CD8-positive, alpha-beta memory T cell (primary cell): ENCODE data around the gene ZRSR2. TPM values are rescaled to one million over a fixed set of nuclear protein-coding genes. Genes with fewer than 3 reads are reported as not detected.
A peak's percentile ranks its signal among the peaks of the same experiment; 100 is the strongest.

Experiments
- CTCF ChIA-PET: fragments of 350-600 bp; sonication (Branson Sonifier 250); formaldehyde crosslinking; loops from one replicate; lab custom pipeline; 2021; ENCODE audit warnings: antibody characterized with exemption; lab: Charles Lee
- POLR2A ChIA-PET: fragments of 350-600 bp; sonication (Branson Sonifier 250); formaldehyde crosslinking; loops from one replicate; lab custom pipeline; 2021; ENCODE audit warnings: antibody characterized with exemption; lab: Charles Lee
- DNase-seq, 5 donors: peaks; one replicate each; pipeline versions ENCODE4 v3.0.0 to v3.0.0-alpha.2; 2020 to 2022; ENCODE audit warnings: mixed read lengths in 1 of 5
- H3K27ac ChIP-seq: one replicate; pipeline ENCODE4 v1.7.0; 2013; ENCODE audit warnings: low read depth, mild to moderate bottlenecking, low read length, moderate library complexity
- H3K27me3 ChIP-seq: 2 replicates; pipeline ENCODE4 v1.7.0; 2013; ENCODE audit warnings: low read length, mild to moderate bottlenecking; ENCODE audit not compliant: insufficient read depth, poor library complexity, severe bottlenecking
- H3K36me3 ChIP-seq: 2 replicates; pipeline ENCODE4 v1.7.0; 2013; ENCODE audit warnings: mild to moderate bottlenecking, low read length, moderate library complexity; ENCODE audit not compliant: insufficient read depth
- H3K4me1 ChIP-seq: 2 replicates; pipeline ENCODE4 v1.7.0; 2013; ENCODE audit warnings: mild to moderate bottlenecking, low read length, moderate library complexity; ENCODE audit not compliant: insufficient read depth
- H3K4me3 ChIP-seq: 2 replicates; pipeline ENCODE4 v1.7.0; 2013; ENCODE audit warnings: mild to moderate bottlenecking, low read length
- H3K9me3 ChIP-seq: 2 replicates; pipeline ENCODE4 v1.7.0; 2013; ENCODE audit warnings: mild to moderate bottlenecking, low read length
- H3K27ac Mint-ChIP-seq, 8 donors: one replicate each; pipeline ENCODE4 v1.8.0; 2020 to 2021; ENCODE audit warnings: mixed read lengths in 8 of 8, mild to moderate bottlenecking in 6 of 8, inconsistent platforms in 3 of 8, moderate library complexity in 3 of 8
- H3K27me3 Mint-ChIP-seq, 2 donors: one replicate each; pipeline ENCODE4 v1.8.0; 2020 to 2021; ENCODE audit warnings: mixed read lengths in 2 of 2, mild to moderate bottlenecking in 1 of 2, moderate library complexity in 1 of 2
- H3K36me3 Mint-ChIP-seq, 3 donors: one replicate each; pipeline ENCODE4 v1.8.0; 2020 to 2021; ENCODE audit warnings: mixed read lengths in 3 of 3, inconsistent platforms in 1 of 3, mild to moderate bottlenecking in 1 of 3
- H3K4me1 Mint-ChIP-seq, 3 donors: one replicate each; pipeline ENCODE4 v1.8.0; 2020 to 2021; ENCODE audit warnings: mixed read lengths in 3 of 3, inconsistent platforms in 1 of 3, mild to moderate bottlenecking in 1 of 3
- H3K4me3 Mint-ChIP-seq, 7 donors: one replicate each; pipeline ENCODE4 v1.8.0; 2020 to 2021; ENCODE audit warnings: mixed read lengths in 7 of 7, mild to moderate bottlenecking in 6 of 7, moderate library complexity in 4 of 7, inconsistent platforms in 2 of 7
- H3K9me3 Mint-ChIP-seq, 5 donors: one replicate each; pipeline ENCODE4 v1.8.0; 2020 to 2022; ENCODE audit warnings: mixed read lengths in 5 of 5, mild to moderate bottlenecking in 3 of 5, moderate library complexity in 2 of 5, inconsistent platforms in 1 of 5
- polyA plus RNA-seq: library from polyadenylated mRNA; unstranded; fragments of 300-500 nt; fragmentation: Illumina TruSeq; gene quantifications from one replicate; pipeline ENCODE4 v1.2.3, GENCODE V29; 2021
- total RNA-seq, 2 experiments: library from RNA; stranded (reverse); gene quantifications; one replicate each; pipeline ENCODE4 v1.2.3, GENCODE V29; 2021

Gene ZRSR2
- total and polyA plus RNA-seq, 3 experiments from 2014 or later: 12.0 to 36.8 (median 12.4) TPM

DNA sequence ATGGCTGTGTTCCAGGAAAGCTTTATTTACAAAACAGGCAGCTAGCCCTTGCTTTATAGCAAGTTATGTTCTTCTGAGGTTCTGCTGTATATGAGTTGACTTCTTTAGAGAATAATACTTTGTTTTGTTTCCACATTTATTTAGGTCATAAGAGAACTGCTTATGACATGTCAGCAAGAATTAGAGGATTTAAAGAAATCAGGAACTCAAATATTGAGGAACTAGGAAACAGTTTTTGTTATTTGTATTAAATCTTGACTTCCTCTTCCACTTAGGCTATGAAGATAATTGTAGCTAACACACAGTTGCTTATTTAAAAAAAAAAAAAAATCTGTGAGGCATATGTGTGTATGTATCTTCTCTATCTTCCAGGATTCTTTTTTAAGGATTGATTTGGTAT, 14.3 kb downstream of the ZRSR2 start:
- no peak for DNase-seq
- Mint-ChIP-seq H3K4me3 (no peak overlapping the region), H3K27me3 (no peaks in the 10 kb centered on the region), H3K27ac (no peak overlapping the region), H3K36me3 (peaks cover 10 to 58% (median 25%) of the 10 kb centered on the region in 3 donors), H3K4me1 (peaks cover 0 to 14% (median 7%) of the 10 kb centered on the region in 3 donors), H3K9me3 (no peaks in the 10 kb centered on the region)
- H3K36me3 ChIP-seq: peaks cover 16% of the 10 kb centered on the region
- no peak overlapping the region for H3K27ac ChIP-seq
- POLR2A ChIA-PET: no interaction called here
- CTCF ChIA-PET: no interaction called here
- no peaks in the 10 kb centered on the region for H3K4me1 ChIP-seq
- H3K9me3 ChIP-seq: no peaks in the 10 kb centered on the region
- no peaks in the 10 kb centered on the region for H3K27me3 ChIP-seq
- no peak overlapping the region for H3K4me3 ChIP-seq

DNA sequence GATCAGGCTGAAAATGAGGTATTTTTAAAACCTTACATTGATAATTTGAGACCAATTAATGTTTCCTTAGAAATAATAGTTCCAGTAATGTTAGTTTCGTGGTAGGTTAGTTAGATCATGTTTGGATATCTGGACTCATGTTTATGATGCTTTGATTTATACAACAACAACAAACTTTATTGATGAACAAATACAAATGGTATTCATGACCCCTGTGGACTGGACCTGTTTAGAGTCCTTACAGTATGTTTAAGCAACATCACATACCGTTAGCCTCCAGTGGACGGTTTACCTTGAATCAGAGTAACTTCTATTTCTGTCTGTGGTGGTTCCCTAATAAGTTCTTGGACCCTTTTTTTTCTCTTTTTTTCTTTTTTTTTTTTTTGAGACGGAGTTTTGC, 18.0 kb downstream of the ZRSR2 start:
- Mint-ChIP-seq H3K27ac (peak overlapping the region in 1 of 8 donors; percentile 21), H3K9me3 (no peaks in the 10 kb centered on the region), H3K4me3 (no peak overlapping the region), H3K4me1 (peaks cover 4 to 11% (median 6%) of the 10 kb centered on the region in 3 donors), H3K36me3 (peaks cover 16 to 70% (median 34%) of the 10 kb centered on the region in 3 donors), H3K27me3 (no peaks in the 10 kb centered on the region)
- H3K4me1 ChIP-seq: no peaks in the 10 kb centered on the region
- no peaks in the 10 kb centered on the region for H3K27me3 ChIP-seq
- H3K27ac ChIP-seq: no peak overlapping the region
- DNase-seq: no peak
- ChIA-PET CTCF (no interaction called here), POLR2A (no interaction called here)
- no peaks in the 10 kb centered on the region for H3K9me3 ChIP-seq
- H3K4me3 ChIP-seq: no peak overlapping the region
- H3K36me3 ChIP-seq: peaks cover 16% of the 10 kb centered on the region

DNA sequence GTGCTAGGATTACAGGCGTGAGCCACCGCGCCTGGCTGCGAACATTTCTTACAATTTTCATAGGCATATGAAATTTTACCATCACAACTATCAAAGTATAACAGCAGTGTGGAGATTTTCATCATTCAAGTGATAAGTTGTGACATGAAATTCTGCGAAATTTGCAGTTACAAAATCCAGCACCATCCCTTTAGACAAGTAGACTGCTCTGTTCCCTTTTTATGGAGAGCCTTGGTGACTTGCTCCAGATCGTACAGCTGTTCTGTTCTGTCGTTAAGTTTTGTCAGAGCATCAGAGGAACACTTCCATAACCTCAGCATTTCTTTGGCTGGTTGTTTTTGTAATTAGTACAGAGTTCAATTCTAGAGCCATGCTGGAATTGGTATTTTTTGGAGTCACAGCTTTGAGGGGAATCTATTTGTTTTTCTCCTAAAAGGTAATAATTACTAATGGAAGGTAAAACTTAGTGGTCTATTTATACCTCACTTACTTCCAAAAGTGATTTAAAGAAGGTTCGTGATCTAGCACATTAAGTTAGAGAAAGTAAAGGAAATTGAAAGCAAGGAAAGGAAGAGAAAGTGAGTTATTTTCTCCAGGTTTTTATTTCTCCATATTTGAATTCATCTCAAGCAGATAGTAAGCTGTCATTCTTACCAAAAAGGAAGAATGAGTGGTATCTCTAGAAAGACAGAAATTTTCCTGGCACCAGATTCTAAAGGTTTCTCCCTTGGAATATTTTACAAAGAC, 22.1 kb downstream of the ZRSR2 start:
- peaks cover 30 to 38% (median 37%) of the 10 kb centered on the region in 3 donors for H3K4me1 Mint-ChIP-seq
- H3K9me3 Mint-ChIP-seq: no peaks in the 10 kb centered on the region
- H3K27ac ChIP-seq: no peak overlapping the region
- H3K4me3 ChIP-seq: no peak overlapping the region
- H3K36me3 ChIP-seq: peaks cover 4% of the 10 kb centered on the region
- H3K4me1 ChIP-seq: peaks cover 18% of the 10 kb centered on the region
- no peaks in the 10 kb centered on the region for H3K9me3 ChIP-seq
- H3K4me3 Mint-ChIP-seq: no peak overlapping the region
- CTCF ChIA-PET: no interaction called here
- POLR2A ChIA-PET: no interaction called here
- no peaks in the 10 kb centered on the region for H3K27me3 ChIP-seq
- H3K36me3 Mint-ChIP-seq: peaks cover 23 to 67% (median 25%) of the 10 kb centered on the region in 3 donors
- no peak for DNase-seq
- no peaks in the 10 kb centered on the region for H3K27me3 Mint-ChIP-seq
- peak overlapping the region in 1 of 8 donors; percentile 36 for H3K27ac Mint-ChIP-seq

DNA sequence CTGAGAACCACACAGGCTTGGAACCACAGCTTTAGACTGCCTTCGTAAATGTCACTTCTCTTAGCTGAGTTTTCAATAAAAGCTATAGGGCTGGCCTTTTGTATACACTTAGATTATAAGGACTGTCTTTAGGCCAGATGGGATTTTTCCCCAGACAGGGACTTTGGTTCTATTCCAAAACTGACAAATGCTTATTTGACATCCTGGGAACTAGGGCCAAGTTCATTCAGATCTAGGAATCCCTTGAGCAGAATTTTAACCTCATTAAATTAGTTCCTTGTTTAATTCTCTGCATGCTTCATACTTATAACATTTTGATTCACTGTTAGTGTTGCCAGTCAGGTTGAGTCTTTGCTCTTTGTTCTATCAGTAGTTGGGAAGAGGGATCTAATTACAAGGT, 23.1 kb downstream of the ZRSR2 start:
- H3K4me1 ChIP-seq: peaks cover 20% of the 10 kb centered on the region
- Mint-ChIP-seq H3K36me3 (peaks cover 27 to 68% (median 27%) of the 10 kb centered on the region in 3 donors), H3K4me1 (peaks cover 33 to 41% (median 37%) of the 10 kb centered on the region in 3 donors), H3K27me3 (no peaks in the 10 kb centered on the region), H3K9me3 (no peaks in the 10 kb centered on the region), H3K27ac (peak overlapping the region in 1 of 8 donors; percentile 2), H3K4me3 (no peak overlapping the region)
- no peaks in the 10 kb centered on the region for H3K36me3 ChIP-seq
- CTCF ChIA-PET: no interaction called here
- H3K27me3 ChIP-seq: no peaks in the 10 kb centered on the region
- POLR2A ChIA-PET: no interaction called here
- DNase-seq: no peak
- H3K4me3 ChIP-seq: no peak overlapping the region
- H3K27ac ChIP-seq: no peak overlapping the region
- H3K9me3 ChIP-seq: no peaks in the 10 kb centered on the region

DNA sequence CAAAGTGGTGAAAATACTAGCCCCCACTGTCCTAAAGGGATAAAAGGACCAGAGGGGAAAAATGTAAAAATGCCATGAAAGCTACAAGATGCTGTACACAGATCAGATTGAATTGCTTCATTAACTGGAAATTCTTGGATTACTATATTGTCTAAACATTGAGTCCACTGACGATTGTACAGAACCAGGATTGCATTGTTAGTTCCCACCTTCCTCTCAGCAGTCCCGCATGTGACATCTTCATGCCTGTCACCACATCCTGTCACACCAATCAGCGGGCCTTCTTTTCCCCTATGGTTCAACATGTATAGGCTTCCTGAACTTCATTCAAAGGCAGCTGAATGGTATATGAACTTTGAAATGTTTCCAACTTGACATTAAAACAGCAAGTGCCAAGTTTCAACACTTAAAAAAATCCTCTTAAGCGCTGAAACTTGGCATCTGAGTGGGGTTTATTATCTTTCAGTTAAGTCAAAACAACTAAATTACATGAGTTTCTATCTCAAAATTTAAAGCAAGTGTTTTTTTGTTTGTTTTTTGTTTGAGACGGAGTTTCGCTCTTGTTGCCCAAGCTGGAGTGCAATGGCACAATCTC, 24.6 kb downstream of the ZRSR2 start:
- no peak for DNase-seq
- ChIA-PET POLR2A (no interaction called here), CTCF (interaction anchor here (1.0 kb wide), 1 partner anchor 21 kb away, joined by 3 read pairs; no protein-coding TSS in a partner anchor)
- Mint-ChIP-seq H3K27me3 (no peaks in the 10 kb centered on the region), H3K27ac (peak overlapping the region in 5 of 8 donors; percentile 28 to 79 (median 45)), H3K36me3 (peaks cover 20 to 62% (median 22%) of the 10 kb centered on the region in 3 donors), H3K9me3 (no peaks in the 10 kb centered on the region), H3K4me1 (peaks cover 33 to 41% (median 37%) of the 10 kb centered on the region in 3 donors), H3K4me3 (no peak overlapping the region)
- Histone ChIP-seq H3K4me1 (peaks cover 20% of the 10 kb centered on the region), H3K27me3 (no peaks in the 10 kb centered on the region), H3K9me3 (no peaks in the 10 kb centered on the region), H3K4me3 (no peak overlapping the region), H3K27ac (no peak overlapping the region), H3K36me3 (peaks cover 3% of the 10 kb centered on the region)

DNA sequence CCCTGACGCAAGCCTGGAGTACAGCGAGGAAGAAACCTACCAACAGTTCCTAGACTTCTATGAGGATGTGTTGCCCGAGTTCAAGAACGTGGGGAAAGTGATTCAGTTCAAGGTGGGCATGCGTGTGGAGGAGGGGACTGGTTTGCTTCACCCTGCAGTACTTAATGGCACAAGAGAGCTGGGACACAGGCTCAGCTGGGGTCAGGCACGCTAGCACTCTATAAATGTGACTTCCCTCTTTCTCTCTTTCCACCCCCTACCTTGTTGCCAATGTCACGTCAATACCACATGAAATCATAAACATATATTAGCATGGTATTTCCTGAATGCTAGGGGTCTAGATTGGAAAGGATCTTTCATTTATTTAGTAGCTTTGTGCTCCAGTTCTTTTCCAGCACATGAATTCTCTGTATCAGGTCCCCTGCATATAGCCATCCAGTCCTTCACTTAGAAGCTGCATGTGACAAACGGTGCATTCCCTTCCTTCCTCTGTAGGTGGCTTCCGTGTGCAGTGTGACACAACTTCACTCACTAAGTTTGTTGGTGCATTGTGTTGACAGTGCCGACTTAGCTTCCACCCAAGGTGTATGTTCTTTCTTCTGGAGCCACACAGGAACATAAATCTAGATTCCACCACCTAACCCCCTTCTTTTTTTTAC, 25.6 kb downstream of the ZRSR2 start:
- CTCF ChIA-PET: interaction anchor here (1.0 to 1.1 kb wide), 2 partner anchors 20 to 25 kb away, joined by 3 to 7 read pairs; partner anchors contain the start of gene ZRSR2
- DNase-seq: no peak
- peaks cover 21 to 64% (median 24%) of the 10 kb centered on the region in 3 donors for H3K36me3 Mint-ChIP-seq

DNA sequence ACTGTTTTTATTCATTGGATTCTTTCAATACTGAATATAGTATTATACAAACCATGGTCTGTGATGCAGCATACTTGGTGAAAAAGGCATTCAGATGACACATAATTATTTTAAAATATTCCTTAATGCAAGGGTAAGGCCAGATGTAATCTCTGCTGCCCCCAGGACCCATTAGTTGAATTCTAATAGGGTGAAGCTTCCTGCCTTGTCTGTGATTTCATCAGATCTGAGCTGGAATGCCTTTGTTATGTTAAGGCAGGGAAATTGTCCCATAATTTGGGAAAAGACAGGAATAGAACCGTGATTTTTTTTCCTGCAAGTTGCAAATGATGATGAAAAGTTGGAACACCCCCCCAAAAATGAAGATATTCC, 26.1 kb downstream of the ZRSR2 start:
- peaks cover 13% of the 10 kb centered on the region for H3K36me3 ChIP-seq
- ChIA-PET CTCF (interaction anchor here (1.1 kb wide), 1 partner anchor 25 kb away, joined by 7 read pairs; the partner anchor contains the start of gene ZRSR2), POLR2A (interaction anchor here (1.1 kb wide), 1 partner anchor 78 kb away, joined by 4 read pairs; the partner anchor contains the start of gene CA5B)
- H3K4me1 Mint-ChIP-seq: peaks cover 33 to 41% (median 37%) of the 10 kb centered on the region in 3 donors
- H3K4me1 ChIP-seq: peaks cover 20% of the 10 kb centered on the region
- peaks cover 21 to 66% (median 29%) of the 10 kb centered on the region in 3 donors for H3K36me3 Mint-ChIP-seq
- no peaks in the 10 kb centered on the region for H3K27me3 Mint-ChIP-seq
- H3K4me3 ChIP-seq: no peak overlapping the region
- no peak overlapping the region for H3K27ac ChIP-seq
- no peaks in the 10 kb centered on the region for H3K27me3 ChIP-seq
- H3K27ac Mint-ChIP-seq: peak overlapping the region in 5 of 8 donors; percentile 67 to 88 (median 76)
- DNase-seq: no peak
- no peaks in the 10 kb centered on the region for H3K9me3 ChIP-seq
- no peaks in the 10 kb centered on the region for H3K9me3 Mint-ChIP-seq
- peak overlapping the region in 3 of 7 donors; percentile 39 to 75 (median 55) for H3K4me3 Mint-ChIP-seq

More for the DNA sequence above, 25.6 kb downstream of the ZRSR2 start:
- H3K27me3 ChIP-seq: no peaks in the 10 kb centered on the region
- H3K4me3 Mint-ChIP-seq: peak overlapping the region in 5 of 7 donors; percentile 27 to 74 (median 48)
- no peak overlapping the region for H3K27ac ChIP-seq
- no peaks in the 10 kb centered on the region for H3K9me3 Mint-ChIP-seq
- H3K27me3 Mint-ChIP-seq: no peaks in the 10 kb centered on the region
- H3K27ac Mint-ChIP-seq: peak overlapping the region in 6 of 8 donors; percentile 0 to 88 (median 58)
- peaks cover 13% of the 10 kb centered on the region for H3K36me3 ChIP-seq
- H3K9me3 ChIP-seq: no peaks in the 10 kb centered on the region
- H3K4me3 ChIP-seq: no peak overlapping the region
- H3K4me1 Mint-ChIP-seq: peaks cover 33 to 41% (median 37%) of the 10 kb centered on the region in 3 donors
- POLR2A ChIA-PET: interaction anchor here (1.1 kb wide), 1 partner anchor 78 kb away, joined by 4 read pairs; the partner anchor contains the start of gene CA5B
- H3K4me1 ChIP-seq: peaks cover 20% of the 10 kb centered on the region
